GM23338 (cell line): ENCODE results near the gene GRIN2A. TPM values are rescaled to one million over a fixed set of nuclear protein-coding genes. Genes with fewer than 3 reads are reported as not detected.

ENCODE experiments used
- ATAC-seq: fragments of 200-7000 bp; cut with Tn5 transposase; 3 replicates; pipeline ENCODE4 v1.9.1; 2020
- DNase-seq: peaks from one replicate; pipeline ENCODE4 v3.0.0-alpha.2; 2015; ENCODE audit warnings: low spot score
- H2AFZ ChIP-seq: fragments of 200-600 bp; sonication (generic); 2 replicates; pipeline ENCODE4 v1.8.0; 2016; ENCODE audit warnings: antibody characterized with exemption, mild to moderate bottlenecking, moderate library complexity
- H3F3A ChIP-seq: fragments of 200-600 bp; sonication (generic); replicated peaks from 2 replicates; pipeline ENCODE4 v1.8.0; 2017; ENCODE audit warnings: antibody characterized with exemption, mixed run types, low read depth
- H3K27ac ChIP-seq: fragments of 200-600 bp; sonication (generic); 2 replicates; pipeline ENCODE4 v1.6.1; 2016; ENCODE audit warnings: low read depth
- H3K27me3 ChIP-seq: fragments of 200-600 bp; sonication (generic); 2 replicates; pipeline ENCODE4 v1.8.0; 2016; ENCODE audit warnings: mild to moderate bottlenecking, mixed run types, moderate library complexity; ENCODE audit not compliant: insufficient read depth
- H3K36me3 ChIP-seq: fragments of 200-600 bp; sonication (generic); 2 replicates; pipeline ENCODE4 v1.8.0; 2016; ENCODE audit warnings: mild to moderate bottlenecking; ENCODE audit not compliant: insufficient read depth
- H3K4me1 ChIP-seq: fragments of 200-600 bp; sonication (generic); 2 replicates; pipeline ENCODE4 v1.8.0; 2016; ENCODE audit warnings: mild to moderate bottlenecking, moderate library complexity; ENCODE audit not compliant: insufficient read depth
- H3K4me2 ChIP-seq: fragments of 200-600 bp; sonication (generic); 2 replicates; pipeline ENCODE4 v1.7.1; 2017; ENCODE audit warnings: mixed run types
- H3K4me3 ChIP-seq: fragments of 200-600 bp; sonication (generic); 2 replicates; pipeline ENCODE4 v1.6.1; 2016; ENCODE audit warnings: mixed run types
- H3K79me2 ChIP-seq: fragments of 200-600 bp; sonication (generic); replicated peaks from 2 replicates; pipeline ENCODE4 v1.8.0; 2017; ENCODE audit warnings: mild to moderate bottlenecking; ENCODE audit not compliant: insufficient read depth
- H3K9me2 ChIP-seq: fragments of 200-600 bp; sonication (generic); 2 replicates; pipeline ENCODE4 v1.8.0; 2017; ENCODE audit not compliant: insufficient read depth
- H4K20me1 ChIP-seq: fragments of 200-600 bp; sonication (generic); replicated peaks from 2 replicates; pipeline ENCODE4 v1.8.0; 2017; ENCODE audit warnings: mild to moderate bottlenecking; ENCODE audit not compliant: insufficient read depth
- H3K27ac Mint-ChIP-seq: 2 replicates; pipeline ENCODE4 v1.8.0; 2020; ENCODE audit warnings: inconsistent platforms, mild to moderate bottlenecking, moderate library complexity, mixed read lengths
- H3K27me3 Mint-ChIP-seq: 3 replicates; pipeline ENCODE4 v1.8.0; 2022; ENCODE audit warnings: low read depth, mild to moderate bottlenecking, moderate library complexity, mixed read lengths, inconsistent platforms; ENCODE audit not compliant: insufficient read depth, poor library complexity
- H3K36me3 Mint-ChIP-seq: 3 replicates; pipeline ENCODE4 v1.8.0; 2021; ENCODE audit warnings: low read depth, mild to moderate bottlenecking, inconsistent platforms, moderate library complexity, mixed read lengths
- H3K4me1 Mint-ChIP-seq: 3 replicates; pipeline ENCODE4 v1.8.0; 2020; ENCODE audit warnings: mild to moderate bottlenecking, inconsistent platforms, mixed read lengths
- H3K4me3 Mint-ChIP-seq: 3 replicates; pipeline ENCODE4 v1.8.0; 2021; ENCODE audit warnings: moderate library complexity, mild to moderate bottlenecking, inconsistent platforms, mixed read lengths
- H3K9me3 Mint-ChIP-seq: 3 replicates; pipeline ENCODE4 v1.8.0; 2020; ENCODE audit warnings: moderate library complexity, mild to moderate bottlenecking, inconsistent platforms, mixed read lengths
- CREB1 ChIP-seq: fragments of 250-450 bp; sonication (Bioruptor Pico); IDR thresholded peaks from 2 replicates; pipeline ENCODE4 v1.5.0; 2020; ENCODE audit warnings: low read depth, mild to moderate bottlenecking, moderate library complexity
- ETS1 ChIP-seq: IDR thresholded peaks from 2 replicates; pipeline ENCODE4 v1.6.1; 2016; ENCODE audit warnings: antibody characterized with exemption
- EZH2 ChIP-seq: fragments of 200-600 bp; sonication (generic); IDR thresholded peaks from one replicate; pipeline ENCODE4 v1.8.0; 2017; ENCODE audit warnings: antibody characterized with exemption, mild to moderate bottlenecking, low read depth; ENCODE audit not compliant: unreplicated experiment
- EZH2phosphoT487 ChIP-seq: fragments of 200-600 bp; sonication (generic); IDR thresholded peaks from one replicate; pipeline ENCODE4 v1.8.1; 2018; ENCODE audit warnings: antibody characterized with exemption; ENCODE audit not compliant: unreplicated experiment
- JUNB ChIP-seq: IDR thresholded peaks from one replicate; pipeline ENCODE4 v1.6.1; 2016; ENCODE audit warnings: antibody characterized with exemption; ENCODE audit not compliant: unreplicated experiment
- NANOG ChIP-seq: IDR thresholded peaks from 2 replicates; pipeline ENCODE4 v1.6.1; 2016; ENCODE audit warnings: antibody characterized with exemption, borderline replicate concordance
- POLR2AphosphoS5 ChIP-seq: IDR thresholded peaks from 2 replicates; pipeline ENCODE4 v1.6.1; 2016; ENCODE audit warnings: antibody characterized with exemption, low read depth
- STAT1 ChIP-seq: IDR thresholded peaks from one replicate; pipeline ENCODE4 v1.6.1; 2016; ENCODE audit warnings: antibody characterized with exemption; ENCODE audit not compliant: unreplicated experiment
- ZNF114 ChIP-seq: fragments of 250-450 bp; sonication (Bioruptor Pico); IDR thresholded peaks from 2 replicates; pipeline ENCODE4 v1.5.0; 2020; ENCODE audit warnings: mild to moderate bottlenecking, moderate library complexity
- ZNF331 ChIP-seq: fragments of 250-450 bp; sonication (Bioruptor Pico); IDR thresholded peaks from 2 replicates; pipeline ENCODE4 v1.5.0; 2020; ENCODE audit warnings: low read depth, mild to moderate bottlenecking, moderate library complexity
- ZNF462 ChIP-seq: fragments of 250-450 bp; sonication (Bioruptor Pico); IDR thresholded peaks from 2 replicates; pipeline ENCODE4 v1.5.0; 2020; ENCODE audit warnings: mild to moderate bottlenecking, moderate library complexity
- polyA plus RNA-seq: library from polyadenylated mRNA; unstranded; fragments of >200 nt; fragmentation: Nextera tagmentation; extraction: Ambion mirVana; gene quantifications from 2 replicates; pipeline ENCODE4 v1.2.1, GENCODE V29; 2016
- total RNA-seq: library from RNA; depleted of rRNA; stranded (reverse); fragments of >200 nt; shearing (Covaris generic); gene quantifications from 2 replicates; pipeline ENCODE4 v1.2.3, GENCODE V29; 2014
- TF ChIP-seq, protein P1 (sequence below): IDR thresholded peaks from one replicate; pipeline ENCODE4 v1.6.1; 2018; ENCODE audit warnings: antibody characterized with exemption; ENCODE audit not compliant: unreplicated experiment

The GRIN2A gene
- total and polyA plus RNA-seq, 2 experiments from 2014 or later: 0.89 to 5.1 TPM

- Histone ChIP-seq H3K27me3 (no peaks in the 10 kb centered on the region), H3K4me2 (peak overlapping the region; percentile 77), H3K79me2 (no peaks in the 10 kb centered on the region), H3K4me1 (peaks cover 4% of the 10 kb centered on the region; the same call in 1 of the 2 replicates), H3K4me3 (peak overlapping the region; percentile 54; the same call in 1 of the 2 replicates), H3K9me2 (0 out of 2 replicates have a peak, but pooled peaks cover 5% of the 10 kb centered on the region), H4K20me1 (no peaks in the 10 kb centered on the region), H3K36me3 (no peaks in the 10 kb centered on the region), H3F3A (0 out of 2 replicates have a peak, but pooled peaks cover 2% of the 10 kb centered on the region), H2AFZ (no peak overlapping the region), H3K27ac (no peak overlapping the region)
- Mint-ChIP-seq H3K9me3 (no peaks in the 10 kb centered on the region; the same call in 2 of the 3 replicates), H3K27me3 (peaks cover 2% of the 10 kb centered on the region), H3K27ac (no peak overlapping the region), H3K4me3 (no peak overlapping the region), H3K4me1 (peaks cover 5% of the 10 kb centered on the region), H3K36me3 (no peaks in the 10 kb centered on the region)
- no peak for DNase-seq
- TF ChIP-seq EZH2phosphoT487 (no peak), STAT1 (no peak), JUNB (no peak), NANOG (no peak)
- no peak for ATAC-seq
Observed at GRCh38 chr16:10037751-10038150, 144.5 kb downstream of the GRIN2A start.

GRCh38 chr16:10036956-10037355, 145.3 kb downstream of the GRIN2A start:
- Histone ChIP-seq H4K20me1 (no peaks in the 10 kb centered on the region), H3K4me3 (no peak overlapping the region), H3K79me2 (no peaks in the 10 kb centered on the region), H3K36me3 (no peaks in the 10 kb centered on the region), H3K4me1 (peaks cover 4% of the 10 kb centered on the region; the same call in 1 of the 2 replicates), H3K9me2 (0 out of 2 replicates have a peak, but pooled peaks cover 5% of the 10 kb centered on the region), H2AFZ (no peak overlapping the region), H3F3A (0 out of 2 replicates have a peak, but pooled peaks cover 2% of the 10 kb centered on the region), H3K27me3 (no peaks in the 10 kb centered on the region), H3K4me2 (no peak overlapping the region), H3K27ac (no peak overlapping the region; the same call in 1 of the 2 replicates)
- H3K4me3 Mint-ChIP-seq: no peak overlapping the region
- no peaks in the 10 kb centered on the region for H3K36me3 Mint-ChIP-seq
- no peak for ATAC-seq
- DNase-seq: no peak
- peaks cover 2% of the 10 kb centered on the region for H3K27me3 Mint-ChIP-seq
- peaks cover 5% of the 10 kb centered on the region for H3K4me1 Mint-ChIP-seq
- no peaks in the 10 kb centered on the region; the same call in 2 of the 3 replicates for H3K9me3 Mint-ChIP-seq
- no peak overlapping the region for H3K27ac Mint-ChIP-seq
- TF ChIP-seq JUNB (no peak), STAT1 (no peak), POLR2AphosphoS5 (no peak), ETS1 (no peak), ZNF462 (CRISPR knock-in tag) (no peak), EZH2 (no peak), CREB1 (no peak), NANOG (no peak), ZNF114 (CRISPR knock-in tag) (no peak), ZNF331 (CRISPR knock-in tag) (no peak)
- TF ChIP-seq, protein P1, sequence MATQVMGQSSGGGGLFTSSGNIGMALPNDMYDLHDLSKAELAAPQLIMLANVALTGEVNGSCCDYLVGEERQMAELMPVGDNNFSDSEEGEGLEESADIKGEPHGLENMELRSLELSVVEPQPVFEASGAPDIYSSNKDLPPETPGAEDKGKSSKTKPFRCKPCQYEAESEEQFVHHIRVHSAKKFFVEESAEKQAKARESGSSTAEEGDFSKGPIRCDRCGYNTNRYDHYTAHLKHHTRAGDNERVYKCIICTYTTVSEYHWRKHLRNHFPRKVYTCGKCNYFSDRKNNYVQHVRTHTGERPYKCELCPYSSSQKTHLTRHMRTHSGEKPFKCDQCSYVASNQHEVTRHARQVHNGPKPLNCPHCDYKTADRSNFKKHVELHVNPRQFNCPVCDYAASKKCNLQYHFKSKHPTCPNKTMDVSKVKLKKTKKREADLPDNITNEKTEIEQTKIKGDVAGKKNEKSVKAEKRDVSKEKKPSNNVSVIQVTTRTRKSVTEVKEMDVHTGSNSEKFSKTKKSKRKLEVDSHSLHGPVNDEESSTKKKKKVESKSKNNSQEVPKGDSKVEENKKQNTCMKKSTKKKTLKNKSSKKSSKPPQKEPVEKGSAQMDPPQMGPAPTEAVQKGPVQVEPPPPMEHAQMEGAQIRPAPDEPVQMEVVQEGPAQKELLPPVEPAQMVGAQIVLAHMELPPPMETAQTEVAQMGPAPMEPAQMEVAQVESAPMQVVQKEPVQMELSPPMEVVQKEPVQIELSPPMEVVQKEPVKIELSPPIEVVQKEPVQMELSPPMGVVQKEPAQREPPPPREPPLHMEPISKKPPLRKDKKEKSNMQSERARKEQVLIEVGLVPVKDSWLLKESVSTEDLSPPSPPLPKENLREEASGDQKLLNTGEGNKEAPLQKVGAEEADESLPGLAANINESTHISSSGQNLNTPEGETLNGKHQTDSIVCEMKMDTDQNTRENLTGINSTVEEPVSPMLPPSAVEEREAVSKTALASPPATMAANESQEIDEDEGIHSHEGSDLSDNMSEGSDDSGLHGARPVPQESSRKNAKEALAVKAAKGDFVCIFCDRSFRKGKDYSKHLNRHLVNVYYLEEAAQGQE: no peak
